NCI-H1092 (cell line): ENCODE data around the gene DYNLT5.
"Not testable (repeated sequence)": the region's sequence is repeated elsewhere in the genome, so short reads cannot be mapped to it uniquely, and the experiment has no call there.

ENCODE experiments used
- DNase-seq: peaks from one replicate; lab custom pipeline; 2025; lab: John Stamatoyannopoulos, UW

The DYNLT5 gene, protein sequence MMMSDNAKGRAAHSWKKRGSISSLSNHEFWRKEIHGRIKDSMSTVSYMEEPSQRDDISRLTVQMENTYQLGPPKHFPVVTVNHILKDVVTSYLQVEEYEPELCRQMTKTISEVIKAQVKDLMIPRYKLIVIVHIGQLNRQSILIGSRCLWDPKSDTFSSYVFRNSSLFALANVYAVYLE

DNA sequence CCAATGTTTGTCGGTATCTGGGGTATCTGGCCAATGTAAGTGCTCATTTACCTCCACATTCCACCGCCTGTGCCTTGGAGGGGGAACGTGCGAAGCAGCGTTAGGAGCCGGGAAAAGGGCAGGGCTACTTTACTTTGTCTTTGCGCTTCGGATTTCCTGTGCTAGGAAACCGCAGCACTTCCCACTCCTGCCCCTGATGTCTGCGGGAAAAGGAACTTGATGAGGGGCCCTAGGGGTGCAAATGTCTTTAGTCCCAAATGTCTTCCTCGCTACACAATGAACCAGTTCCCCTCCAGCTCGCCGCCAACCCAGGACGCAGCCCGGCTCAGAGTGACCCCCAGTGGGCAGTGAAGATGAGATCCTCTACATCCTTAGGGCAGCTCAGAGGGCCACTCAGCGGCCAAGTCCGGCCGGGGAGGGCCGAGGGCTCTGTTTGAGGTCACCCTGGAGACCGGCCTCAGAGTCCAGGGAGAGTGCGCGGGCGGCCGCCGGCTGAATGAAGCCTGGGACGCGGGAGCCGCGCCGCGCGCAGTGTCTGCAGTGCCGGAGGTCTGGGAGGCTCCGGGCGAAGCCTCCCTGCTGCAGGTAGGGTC is at the start of gene DYNLT5:
TSS of gene DYNLT5 (plus strand) at position 460 of the 593 bp plus-strand sequence. CDS start 2,200 bp downstream, outside the sequence.
- no peak for DNase-seq

- no peak for DNase-seq
These were observed 47.9 kb upstream of the DYNLT5 start for GRCh38 chr1:66704177-66704875.

- DNase-seq = no peak
These were observed 47.1 kb upstream of the DYNLT5 start for GRCh38 chr1:66705110-66705509.

DNA sequence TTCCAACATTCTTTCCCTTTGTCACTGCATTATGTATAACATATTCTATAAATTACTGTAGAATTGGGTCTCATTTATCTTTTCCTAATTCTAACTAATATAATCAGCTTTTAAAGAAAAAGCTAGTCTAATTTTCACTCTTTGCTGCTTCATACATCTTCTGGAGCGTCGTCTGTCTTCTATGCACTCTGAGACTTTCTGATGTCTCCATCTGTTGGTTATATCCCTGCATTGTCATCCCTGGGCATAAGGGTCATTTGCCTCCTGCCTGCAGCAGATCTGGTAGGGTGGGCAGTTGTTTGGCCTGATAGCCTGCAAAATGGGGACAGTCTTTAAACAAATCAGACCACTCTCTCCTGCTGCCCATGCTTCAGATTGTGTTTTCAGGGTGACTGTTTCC is 40.8 kb upstream of the DYNLT5 start:
- no peak for DNase-seq

DNA sequence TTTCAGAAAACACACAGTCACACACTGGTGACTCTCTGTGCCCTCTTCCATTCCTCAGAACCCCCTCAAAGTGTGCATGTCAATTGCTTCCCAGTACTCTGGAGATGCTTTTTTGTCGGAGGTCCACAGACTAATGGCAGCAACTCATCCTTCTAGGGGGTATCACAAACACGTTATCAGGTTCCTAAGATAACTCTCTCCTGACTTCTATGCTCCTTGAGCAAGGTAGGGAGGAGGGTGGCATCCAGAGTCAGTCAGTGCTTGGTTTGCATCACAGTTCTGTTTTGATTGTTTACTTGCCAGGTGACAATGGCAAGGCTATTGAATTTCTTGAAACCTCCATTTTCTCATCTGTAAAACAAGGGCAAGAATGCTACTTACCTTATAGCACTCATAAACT is 39.4 kb upstream of the DYNLT5 start:
- no peak for DNase-seq

DNA sequence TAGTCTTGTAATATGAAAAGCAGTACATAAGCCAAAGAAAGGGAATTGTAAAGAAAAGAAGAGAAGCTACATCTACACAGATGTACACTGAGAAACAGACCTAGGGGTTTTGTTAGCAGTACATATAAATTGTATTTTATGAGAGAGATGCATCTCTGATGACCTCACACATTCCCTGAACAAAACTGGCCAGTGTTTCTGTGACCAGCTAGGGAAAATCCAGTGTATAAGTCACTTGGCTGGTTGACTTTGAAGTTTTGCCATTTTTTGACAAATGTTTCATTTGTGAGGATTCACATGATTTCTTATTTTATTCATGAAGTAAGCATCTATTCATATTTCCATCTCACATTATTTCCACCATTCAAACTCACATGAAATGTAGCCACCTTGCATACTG is 28.3 kb upstream of the DYNLT5 start:
- DNase-seq = no peak

GRCh38 chr1:66725885-66726665 is 26.2 kb upstream of the DYNLT5 start:
- DNase-seq = peak; percentile 36

GRCh38 chr1:66728021-66728420 is 24.2 kb upstream of the DYNLT5 start:
- DNase-seq = no peak

- not testable (repeated sequence) for DNase-seq
These were observed 23.5 kb upstream of the DYNLT5 start for GRCh38 chr1:66728716-66729115.

DNA sequence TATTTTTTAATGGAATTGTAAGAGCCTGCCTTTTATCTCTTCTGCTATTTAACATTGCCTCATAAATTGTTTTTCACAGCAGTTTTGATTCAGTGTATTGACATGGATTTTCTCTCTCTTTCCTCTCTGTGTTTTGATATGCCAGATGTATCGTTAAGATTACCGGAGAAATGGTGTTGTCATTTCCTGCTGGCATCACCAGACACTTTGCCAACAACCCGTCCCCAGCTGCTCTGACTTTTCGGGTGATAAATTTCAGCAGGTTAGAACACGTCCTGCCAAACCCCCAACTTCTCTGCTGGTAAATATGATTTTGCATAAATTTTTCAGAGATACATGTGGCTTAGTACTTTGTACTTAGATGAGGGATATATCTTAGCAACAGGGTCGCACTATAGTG is 23.1 kb upstream of the DYNLT5 start:
- DNase-seq = no peak

DNA sequence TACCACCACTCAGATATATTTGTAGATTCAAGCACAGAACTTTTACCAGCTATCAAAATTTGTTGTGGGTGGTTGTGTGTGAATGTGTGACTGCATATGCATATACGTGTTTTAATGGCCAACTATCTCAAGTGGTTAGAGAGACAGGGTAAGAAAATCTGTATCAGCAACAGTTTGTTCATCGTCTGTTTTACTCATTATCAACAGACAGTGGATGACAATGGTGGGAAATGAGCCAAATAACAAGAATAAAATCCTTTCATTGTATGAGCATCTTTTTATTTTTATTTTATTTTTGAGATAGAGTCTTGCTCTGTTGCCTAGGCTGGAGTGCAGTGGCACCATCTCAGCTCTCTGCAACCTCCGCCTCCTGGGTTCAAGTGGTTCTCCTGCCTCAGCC is 22.7 kb upstream of the DYNLT5 start:
- DNase-seq = no peak

DNA sequence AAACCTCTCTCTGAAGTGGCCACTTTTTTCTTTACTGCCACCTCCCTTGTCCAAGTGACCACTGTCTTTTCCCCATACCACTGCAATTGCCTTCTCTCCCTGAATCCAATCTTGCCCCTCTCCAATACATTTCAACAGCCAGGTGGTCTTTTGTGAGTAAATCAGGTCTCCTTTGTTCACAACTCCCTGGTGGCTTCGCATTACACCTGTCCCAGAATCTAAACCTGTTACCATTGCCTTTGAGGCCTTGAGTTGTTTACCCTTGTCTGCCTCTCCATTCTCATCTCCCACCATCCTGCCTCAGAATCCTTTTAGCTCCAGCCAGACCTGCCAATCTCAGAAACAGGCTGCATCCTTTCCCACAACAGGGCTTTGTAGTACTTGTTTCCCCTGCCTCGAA is 21.8 kb upstream of the DYNLT5 start:
- DNase-seq = peak; percentile 12

- DNase-seq = no peak
These were observed 20.9 kb upstream of the DYNLT5 start for GRCh38 chr1:66731170-66731865.

DNA sequence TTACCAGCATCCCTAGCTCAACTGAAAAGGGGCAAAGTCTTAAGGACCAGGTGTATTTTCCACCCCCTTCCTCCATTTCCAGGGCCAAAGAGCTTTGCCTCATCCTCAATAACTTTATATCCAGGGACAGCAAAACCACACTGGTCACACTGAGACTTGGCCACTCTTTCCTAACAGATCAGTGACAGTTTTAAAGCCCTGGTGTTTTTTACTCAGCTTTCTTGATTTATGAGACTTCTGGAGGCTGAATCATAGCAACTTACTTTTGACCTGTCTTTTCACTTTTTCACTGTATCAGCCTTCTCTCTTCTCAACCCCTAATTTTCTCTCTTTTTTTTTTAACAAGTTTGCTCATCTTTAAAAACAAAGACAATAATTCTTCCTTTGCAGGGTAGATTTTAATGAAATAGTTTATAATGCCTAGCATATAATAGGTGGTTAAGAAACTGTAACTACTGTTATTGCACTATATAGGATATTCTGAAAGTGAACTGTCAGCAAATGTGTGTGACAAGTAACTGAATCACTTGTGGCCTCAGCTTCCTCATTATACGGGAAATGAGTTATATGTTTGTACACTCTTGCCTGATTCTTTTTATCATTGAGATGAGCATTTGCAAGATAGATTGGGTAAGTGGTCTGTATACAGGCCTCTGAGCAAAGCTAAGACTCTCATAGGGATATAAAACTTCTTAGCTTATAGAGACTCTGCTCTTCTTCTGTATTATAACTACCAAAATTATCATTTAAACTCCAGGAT is 19.7 kb upstream of the DYNLT5 start:
- DNase-seq = no peak

- no peak for DNase-seq
These were observed 18.8 kb upstream of the DYNLT5 start for GRCh38 chr1:66733348-66734017.

DNA sequence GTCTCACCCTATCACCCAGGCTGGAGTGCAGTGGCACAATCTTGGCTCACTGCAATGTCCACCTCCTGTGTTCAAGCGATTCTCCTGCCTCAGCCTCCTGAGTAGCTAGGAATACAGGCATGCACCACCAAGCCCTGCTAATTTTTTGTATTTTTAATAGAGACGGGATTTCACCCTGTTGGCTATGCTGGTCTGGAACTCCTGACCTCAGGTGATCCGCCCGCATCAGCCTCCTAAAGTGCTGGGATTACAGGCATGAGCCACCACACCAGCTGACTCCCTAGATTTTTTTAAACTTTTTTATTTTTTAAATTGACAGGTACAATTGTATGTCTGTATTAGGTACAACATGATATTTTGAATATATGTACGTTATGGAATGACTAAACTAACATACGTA is 17.7 kb upstream of the DYNLT5 start:
- not testable (repeated sequence) for DNase-seq

DNA sequence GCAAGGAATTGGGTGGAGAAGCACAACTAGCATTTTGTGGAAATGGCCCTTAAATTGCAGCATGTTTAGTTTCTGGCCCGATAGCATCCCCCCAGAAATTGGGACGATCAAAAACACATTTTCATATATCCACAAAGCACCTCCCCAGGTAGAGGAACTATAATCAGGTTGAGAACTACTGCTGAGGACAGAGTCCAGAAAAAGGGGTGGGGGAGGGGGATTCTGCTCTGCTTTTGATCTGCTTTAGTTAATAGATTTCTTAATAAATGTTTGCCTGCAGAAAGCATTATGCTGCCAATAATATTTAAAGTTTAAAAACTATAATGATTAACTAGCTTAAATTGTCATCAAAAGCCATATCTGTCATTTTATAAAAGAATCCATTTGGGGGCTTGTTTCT is 14.4 kb upstream of the DYNLT5 start:
- no peak for DNase-seq

DNA sequence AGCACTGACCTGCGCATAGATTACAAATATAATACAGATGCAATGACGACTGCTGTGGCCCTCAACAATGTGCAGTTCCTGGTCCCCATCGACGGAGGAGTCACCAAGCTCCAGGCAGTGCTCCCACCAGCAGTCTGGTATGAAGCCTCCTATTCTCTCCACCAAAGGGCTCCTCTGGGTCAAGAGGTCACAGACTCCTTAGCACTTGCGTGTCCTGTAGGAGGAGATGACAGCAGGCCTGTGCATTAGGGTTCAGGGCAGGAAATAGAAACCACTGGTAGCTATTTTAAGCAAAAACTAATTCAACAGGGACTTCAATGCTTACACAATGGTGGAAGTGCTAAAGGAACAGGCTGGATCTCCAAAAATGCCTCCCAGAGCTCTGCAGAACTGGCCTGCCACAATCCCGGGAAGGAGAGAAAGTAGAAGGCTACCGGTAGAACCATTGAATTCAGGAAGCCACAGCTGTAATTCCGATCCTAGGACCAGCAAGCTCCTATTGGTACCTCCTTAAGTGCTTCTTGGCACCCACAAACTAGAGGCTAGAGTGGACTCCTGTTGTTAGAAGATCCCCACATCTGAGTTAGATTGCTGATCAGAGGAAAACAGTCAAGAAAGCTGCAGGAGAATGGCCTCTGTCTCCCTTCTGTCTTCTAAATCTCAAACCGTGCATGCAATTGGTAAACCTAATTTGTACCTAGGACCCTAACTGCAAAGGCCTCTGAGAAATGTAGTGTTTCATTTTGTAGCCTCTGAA is 12.7 kb upstream of the DYNLT5 start:
- no peak for DNase-seq

GRCh38 chr1:66745451-66745850 is 6.8 kb upstream of the DYNLT5 start:
- no peak for DNase-seq

DNA sequence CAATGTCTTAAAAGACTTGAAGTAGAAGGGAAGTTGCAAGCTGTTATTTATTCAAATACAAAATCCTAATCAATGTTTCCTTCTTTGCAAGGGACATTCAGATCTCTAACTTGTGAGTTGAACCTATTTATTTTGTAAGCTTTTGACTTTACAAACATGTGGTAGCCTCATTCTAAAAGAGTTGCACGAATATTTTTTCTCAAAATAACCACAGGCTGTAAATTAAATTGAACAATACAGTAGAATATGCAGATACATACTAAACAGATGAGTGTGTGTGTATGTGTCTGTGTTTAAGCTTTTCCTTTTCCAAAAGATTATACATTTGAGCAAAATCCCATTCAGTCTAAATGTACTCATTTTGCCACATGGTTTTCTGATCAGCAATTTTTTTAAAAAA is 4.8 kb upstream of the DYNLT5 start:
- no peak for DNase-seq
